LNCaP clone FGC (cell line): ENCODE data around the gene COMP.
A peak's percentile ranks its signal among the peaks of the same experiment; 100 is the strongest.
"Not testable (repeated sequence)": the region's sequence is repeated elsewhere in the genome, so short reads cannot be mapped to it uniquely, and the experiment has no call there.

Experiments used
- DNase-seq: peaks from one replicate; pipeline ENCODE4 v3.0.0-alpha.2; 2011; ENCODE audit warnings: low read depth
- H3K4me3 ChIP-seq: 2 replicates; pipeline ENCODE4 v1.5.1; 2011; ENCODE audit warnings: mild to moderate bottlenecking, low read depth, low read length, control low read depth
- TF ChIP-seq, protein P1 (sequence below): IDR thresholded peaks from 2 replicates; pipeline ENCODE4 v1.5.1; 2012; ENCODE audit warnings: mild to moderate bottlenecking; ENCODE audit not compliant: control insufficient read depth, insufficient read depth; ENCODE audit errors: extremely low read depth

The COMP gene

DNA sequence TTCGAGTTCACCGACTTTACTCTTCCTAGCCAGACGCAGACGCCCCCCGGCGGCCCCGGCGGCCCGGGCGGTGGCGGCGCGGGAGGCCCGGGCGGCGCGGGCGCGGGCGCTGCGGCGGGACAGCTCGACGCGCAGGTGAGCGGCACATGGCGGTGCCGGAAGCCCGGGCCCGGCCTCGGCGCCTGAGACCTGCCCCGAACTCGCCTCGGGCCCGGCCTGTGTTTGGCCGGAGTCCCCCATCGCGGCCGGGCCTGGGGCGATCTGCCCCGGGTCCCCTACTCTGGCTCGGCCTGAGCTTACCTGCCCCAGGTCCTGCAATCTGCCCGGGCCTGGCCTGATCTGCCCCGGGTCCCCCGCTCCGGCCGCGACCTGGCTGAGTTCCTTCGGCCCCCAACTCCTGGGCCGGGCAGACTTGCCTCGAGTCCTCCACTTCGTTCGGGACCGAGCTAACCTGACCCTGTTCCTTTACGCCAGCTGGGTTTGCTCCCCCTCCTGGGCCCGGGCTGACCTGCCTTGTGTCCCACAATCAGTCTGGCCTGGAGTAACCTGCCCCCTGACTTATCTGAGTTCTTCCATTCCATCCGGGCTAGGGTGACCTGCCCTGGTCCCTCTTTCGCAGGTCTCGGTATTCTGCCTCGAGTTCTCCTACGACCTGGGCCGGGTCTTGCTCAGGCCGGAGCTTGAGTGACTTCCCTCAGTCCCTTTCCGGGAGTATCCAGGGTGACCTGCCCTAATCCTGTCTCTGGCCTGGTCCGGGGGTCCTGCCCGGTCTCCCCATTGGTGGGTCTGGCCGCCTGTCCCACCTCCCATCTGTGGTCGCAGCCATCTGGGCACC lies 41.4 kb upstream of the COMP start:
- H3K4me3 ChIP-seq = peak overlapping the region; percentile 97
- TF ChIP-seq, protein P1, sequence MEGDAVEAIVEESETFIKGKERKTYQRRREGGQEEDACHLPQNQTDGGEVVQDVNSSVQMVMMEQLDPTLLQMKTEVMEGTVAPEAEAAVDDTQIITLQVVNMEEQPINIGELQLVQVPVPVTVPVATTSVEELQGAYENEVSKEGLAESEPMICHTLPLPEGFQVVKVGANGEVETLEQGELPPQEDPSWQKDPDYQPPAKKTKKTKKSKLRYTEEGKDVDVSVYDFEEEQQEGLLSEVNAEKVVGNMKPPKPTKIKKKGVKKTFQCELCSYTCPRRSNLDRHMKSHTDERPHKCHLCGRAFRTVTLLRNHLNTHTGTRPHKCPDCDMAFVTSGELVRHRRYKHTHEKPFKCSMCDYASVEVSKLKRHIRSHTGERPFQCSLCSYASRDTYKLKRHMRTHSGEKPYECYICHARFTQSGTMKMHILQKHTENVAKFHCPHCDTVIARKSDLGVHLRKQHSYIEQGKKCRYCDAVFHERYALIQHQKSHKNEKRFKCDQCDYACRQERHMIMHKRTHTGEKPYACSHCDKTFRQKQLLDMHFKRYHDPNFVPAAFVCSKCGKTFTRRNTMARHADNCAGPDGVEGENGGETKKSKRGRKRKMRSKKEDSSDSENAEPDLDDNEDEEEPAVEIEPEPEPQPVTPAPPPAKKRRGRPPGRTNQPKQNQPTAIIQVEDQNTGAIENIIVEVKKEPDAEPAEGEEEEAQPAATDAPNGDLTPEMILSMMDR = no peak
- no peak for DNase-seq

DNA sequence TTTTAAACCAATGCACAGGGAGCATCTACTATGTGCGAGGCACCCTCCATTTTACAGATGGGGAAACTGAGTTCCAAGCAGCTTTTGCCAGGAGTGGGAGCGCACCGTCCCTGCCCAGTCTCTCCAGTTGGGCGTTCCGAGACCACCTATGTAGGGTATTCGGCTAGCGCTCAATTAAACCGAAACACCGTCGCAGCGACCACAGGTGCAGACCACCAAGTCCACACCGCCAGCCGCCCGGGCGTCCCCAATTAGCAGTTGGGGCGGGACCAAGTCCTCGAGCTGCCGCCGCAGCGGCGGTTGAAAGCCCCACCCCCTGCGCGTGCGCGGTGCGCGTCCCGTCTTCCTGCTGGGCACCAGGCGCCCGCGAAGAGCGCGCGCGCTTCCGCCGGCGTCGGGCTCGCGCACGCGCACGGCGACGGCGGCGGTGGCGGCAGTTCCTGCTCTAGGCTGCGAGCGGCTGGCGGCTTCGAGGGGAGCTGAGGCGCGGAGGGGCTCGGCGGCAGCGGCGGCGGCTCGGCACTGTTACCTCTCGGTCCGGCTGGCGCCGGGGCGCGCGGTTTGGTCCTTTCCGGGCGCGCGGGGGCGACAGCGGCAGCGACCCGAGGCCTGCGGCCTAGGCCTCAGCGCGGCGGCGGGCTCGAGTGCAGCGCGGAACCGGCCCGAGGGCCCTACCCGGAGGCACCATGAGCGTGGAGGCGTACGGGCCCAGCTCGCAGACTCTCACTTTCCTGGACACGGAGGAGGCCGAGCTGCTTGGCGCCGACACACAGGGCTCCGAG lies 40.6 kb upstream of the COMP start, which contains the start of gene UPF1:
Gene UPF1 (plus strand): TSS at position 436 of the 782 bp plus-strand sequence. CDS start 251 bp downstream, at position 687.
- DNase-seq = peak; percentile 61
- TF ChIP-seq, protein P1 = 0 out of 2 replicates have a peak, but pooled peaks have one; percentile 0
- H3K4me3 ChIP-seq = peak within 1 kb of the TSS; percentile 97

DNA sequence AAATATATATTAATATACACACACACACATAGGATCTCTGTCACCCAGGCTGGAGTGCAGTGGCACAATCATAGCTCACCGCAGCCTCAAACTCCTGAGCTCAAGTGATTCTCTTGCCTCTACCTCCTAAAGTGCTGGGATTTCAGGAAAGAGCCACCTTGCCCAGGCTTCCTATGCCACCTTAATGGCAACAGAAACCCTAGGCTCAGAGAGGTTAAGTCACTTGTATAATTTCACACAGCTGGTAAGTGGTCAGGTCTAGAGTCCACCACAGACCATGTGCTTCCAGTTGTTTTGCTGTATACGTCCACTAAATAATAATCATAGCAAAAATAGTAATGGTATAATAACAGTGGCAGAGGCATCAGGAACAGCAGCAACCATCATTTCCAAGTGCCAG lies 39.4 kb upstream of the COMP start:
- no peak for DNase-seq
- TF ChIP-seq, protein P1 = no peak
- H3K4me3 ChIP-seq = no peak overlapping the region

DNA sequence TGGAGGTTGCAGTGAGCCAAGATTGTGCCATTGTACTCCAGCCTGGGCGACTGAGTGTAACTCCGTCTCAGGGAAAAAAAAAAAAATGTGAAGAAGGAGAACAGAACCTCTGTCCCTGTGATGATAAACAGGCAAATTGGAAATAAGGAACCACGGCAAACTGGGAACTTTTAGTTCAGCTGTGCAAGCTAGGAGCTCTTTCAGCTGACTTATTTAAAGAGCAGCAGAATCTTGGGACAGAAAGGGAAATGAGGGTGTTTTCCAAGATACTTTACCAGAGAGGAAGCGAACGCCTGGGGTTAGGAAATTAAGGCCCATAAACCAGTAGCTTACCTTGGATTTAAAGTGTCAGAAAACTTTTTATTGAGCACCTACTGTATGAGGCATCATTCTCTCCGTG lies 37.7 kb upstream of the COMP start:
- H3K4me3 ChIP-seq = no peak overlapping the region
- no peak for DNase-seq
- TF ChIP-seq, protein P1 = no peak

DNA sequence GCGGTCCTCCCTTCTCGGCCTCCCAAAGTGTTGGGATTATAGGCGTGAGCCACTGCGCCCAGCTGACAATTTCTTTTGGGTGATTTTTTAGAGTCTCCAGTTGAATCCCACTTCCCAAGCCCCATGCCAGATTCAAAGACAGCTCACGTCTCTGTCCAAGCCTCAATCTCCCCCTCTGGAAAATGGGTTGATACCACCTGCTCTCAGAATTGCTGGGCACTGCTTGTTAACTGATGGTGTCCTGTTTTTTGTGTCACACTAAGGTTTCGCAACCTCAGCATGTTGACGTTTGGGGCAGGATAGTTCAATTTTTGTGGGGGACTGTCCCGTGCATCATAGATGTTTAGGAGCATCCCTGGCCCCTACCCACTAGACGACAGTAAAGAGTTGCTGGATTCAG lies 26.5 kb upstream of the COMP start:
- TF ChIP-seq, protein P1 = no peak

DNA sequence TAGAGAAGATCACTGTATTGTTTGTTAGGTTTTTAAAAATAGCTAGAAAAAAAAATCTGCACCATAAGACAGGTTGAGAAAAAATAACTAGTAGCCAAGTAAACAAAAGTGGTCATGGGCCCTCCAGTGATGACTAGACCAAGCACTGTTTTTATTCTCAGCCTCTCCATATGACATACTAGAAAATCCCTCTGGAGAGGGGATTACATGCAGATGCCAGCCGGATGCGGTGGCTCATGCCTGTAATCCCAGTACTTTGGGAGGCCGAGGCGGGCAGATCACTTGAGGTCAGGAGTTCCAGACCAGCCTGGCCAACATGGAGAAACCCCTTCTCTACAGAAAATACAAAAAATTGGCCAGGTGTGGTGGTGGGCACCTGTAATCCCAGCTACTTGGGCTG lies 25.5 kb upstream of the COMP start:
- not testable (repeated sequence) for H3K4me3 ChIP-seq, DNase-seq

More for the DNA sequence above, 26.5 kb upstream of the COMP start:
- no peak overlapping the region for H3K4me3 ChIP-seq
- DNase-seq = no peak

DNA sequence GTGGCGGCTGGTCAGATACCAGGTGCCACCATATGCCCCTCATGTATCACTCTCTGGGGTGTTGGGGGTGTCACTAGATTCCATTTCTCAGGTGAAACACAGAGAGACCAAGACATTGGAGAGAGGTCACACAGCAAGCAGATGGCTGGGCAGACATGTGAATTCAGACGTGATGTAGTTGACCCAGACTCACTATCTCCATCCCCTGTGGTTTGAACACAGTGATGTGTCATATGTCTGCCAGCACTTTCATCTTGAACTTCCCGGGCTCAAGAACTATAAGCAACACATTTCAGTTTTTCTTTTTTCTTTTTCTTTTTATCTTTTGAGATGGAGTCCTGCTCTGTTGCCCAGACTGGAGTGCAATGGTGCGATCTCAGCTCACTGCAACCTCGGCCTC lies 24.6 kb upstream of the COMP start:
- no peak overlapping the region for H3K4me3 ChIP-seq
- TF ChIP-seq, protein P1 = no peak
- DNase-seq = no peak
